OCI-LY7 (cell line): ENCODE measurements around the gene G6PD.

Experiments
- CTCF ChIP-seq: fragments of 200-600 bp; sonication (generic); conservative IDR thresholded peaks from 2 replicates; pipeline ENCODE4 v1.5.1; 2014; ENCODE audit warnings: mild to moderate bottlenecking, antibody characterized with exemption, low read length, moderate library complexity, mixed read lengths
- EZH2phosphoT487 ChIP-seq: fragments of 200-600 bp; sonication (generic); IDR thresholded peaks from 2 replicates; pipeline ENCODE4 v1.6.1; 2018; ENCODE audit warnings: low read depth, borderline replicate concordance, mild to moderate bottlenecking, mixed run types, antibody characterized with exemption, low read length, moderate library complexity, mixed read lengths

DNA sequence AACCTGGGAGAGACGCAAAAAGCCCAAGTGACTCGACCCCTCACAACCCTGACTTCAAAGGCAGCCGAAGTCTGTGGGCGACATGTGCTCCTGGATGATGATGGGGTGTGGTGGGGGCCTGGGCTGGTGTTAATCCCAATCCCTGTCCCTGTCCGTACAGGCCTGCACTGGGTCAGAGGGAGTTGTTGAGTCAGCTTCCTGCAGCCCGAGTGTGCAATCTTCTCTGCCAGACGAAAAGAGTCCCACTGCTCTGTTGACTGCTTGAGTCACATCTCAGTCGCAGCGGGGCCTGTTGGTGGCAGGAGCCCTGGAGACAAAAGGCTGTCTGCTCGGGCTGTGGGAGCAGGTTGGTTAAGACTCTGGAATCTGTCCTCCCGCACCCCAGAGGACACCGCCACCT is 40.9 kb downstream of the G6PD start:
- TF ChIP-seq CTCF, result no peak
- TF ChIP-seq EZH2phosphoT487, result no peak
